ENCODE data around the gene HHATL.

HHATL gene

GRCh38 chr3:42664438-42664803 is 38.2 kb downstream of the HHATL start:
- no peak for DNase-seq (ENCODE audit: low read depth)

DNA sequence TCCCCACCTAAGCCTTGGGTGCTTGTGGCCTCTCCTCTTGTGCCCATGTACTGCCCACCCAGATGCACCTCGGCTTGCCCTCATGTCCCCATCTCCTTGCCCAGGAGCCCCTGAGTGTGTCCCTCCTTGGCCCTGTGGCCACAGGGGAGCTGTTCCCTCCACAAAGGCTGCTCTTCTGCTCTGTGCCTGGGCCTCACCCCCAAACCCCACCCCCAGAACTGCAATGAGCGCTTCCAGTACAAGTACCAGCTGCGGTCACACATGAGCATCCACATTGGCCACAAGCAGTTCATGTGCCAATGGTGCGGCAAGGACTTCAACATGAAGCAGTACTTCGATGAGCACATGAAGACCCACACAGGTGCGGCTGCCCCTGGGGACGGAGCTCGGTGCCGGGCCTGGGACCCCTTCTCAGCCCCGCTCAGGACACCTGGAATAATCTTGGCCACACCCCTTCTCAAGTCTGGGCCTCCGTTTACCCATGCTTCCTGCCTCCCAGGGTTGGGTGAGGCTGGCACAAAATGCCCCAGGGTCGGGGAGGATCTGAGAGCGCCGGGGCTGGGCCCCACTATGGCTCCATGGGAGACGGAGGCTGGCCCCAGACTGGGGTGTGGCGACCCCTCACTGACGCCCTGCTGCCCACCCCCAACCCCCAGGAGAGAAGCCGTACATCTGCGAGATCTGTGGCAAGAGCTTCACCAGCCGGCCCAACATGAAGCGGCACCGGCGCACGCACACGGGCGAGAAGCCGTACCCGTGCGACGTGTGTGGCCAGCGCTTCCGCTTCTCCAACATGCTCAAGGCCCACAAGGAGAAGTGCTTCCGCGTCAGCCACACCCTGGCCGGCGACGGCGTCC is 38.8 kb downstream of the HHATL start:
- DNase-seq (ENCODE audit: low read depth) = no peak

DNA sequence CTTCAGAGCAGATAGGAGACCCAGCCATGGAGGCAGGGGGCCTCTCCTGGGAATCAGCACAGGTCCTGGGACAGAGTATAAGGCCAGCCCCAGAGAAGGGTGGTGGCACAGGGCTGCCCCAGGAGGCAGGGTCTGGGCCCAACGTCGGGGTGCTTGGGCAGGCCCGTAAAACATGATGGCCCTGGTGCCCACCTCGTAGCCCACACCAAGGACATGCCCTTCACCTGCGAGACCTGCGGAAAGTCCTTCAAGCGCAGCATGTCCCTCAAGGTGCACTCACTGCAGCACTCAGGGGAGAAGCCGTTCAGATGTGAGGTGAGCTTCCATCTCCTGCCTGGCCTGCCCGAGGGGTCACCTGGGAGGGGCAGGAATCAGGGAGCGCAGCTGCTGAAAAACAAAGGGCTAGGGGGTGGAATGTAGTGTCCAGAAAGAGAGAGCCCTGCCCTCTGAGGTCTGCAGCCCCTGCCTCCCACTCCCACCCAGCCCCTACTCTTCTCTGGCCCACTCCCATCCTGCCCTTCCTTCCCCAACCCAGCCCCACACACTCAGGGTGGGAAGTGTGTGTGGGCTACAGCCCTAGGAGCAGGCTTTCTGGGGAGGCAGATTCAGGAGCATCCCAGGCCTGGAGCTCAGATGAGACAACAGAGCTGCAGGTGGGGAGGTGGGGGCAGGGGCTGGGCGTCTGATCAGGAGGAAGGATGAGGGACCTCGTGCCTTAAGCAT is 39.6 kb downstream of the HHATL start:
- DNase-seq (ENCODE audit: low read depth) = no peak

- no peak for DNase-seq (ENCODE audit: low read depth)
Measured at GRCh38 chr3:42662037-42662812, 40.4 kb downstream of the HHATL start.

DNA sequence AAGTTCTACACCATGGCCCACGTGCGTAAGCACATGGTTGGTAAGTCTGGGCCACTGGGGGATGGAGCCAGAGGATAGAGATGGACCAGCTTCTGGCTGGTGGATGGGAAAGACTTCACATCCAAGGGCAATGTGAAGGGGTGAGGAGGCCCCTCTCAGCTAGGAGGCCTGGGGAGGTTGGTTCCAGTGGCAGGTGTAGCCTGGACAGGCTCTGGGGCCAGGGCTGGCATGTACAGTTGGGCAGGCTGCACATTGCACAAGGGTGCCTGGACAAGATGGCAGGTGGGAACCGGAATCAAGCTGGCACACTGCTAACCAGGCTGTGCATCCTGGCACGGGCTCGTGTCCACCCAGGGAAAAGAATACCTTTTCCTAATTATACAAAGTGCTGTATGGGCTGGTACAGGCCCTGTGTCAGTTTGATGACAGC is 41.0 kb downstream of the HHATL start:
- no peak for DNase-seq (ENCODE audit: low read depth)

DNA sequence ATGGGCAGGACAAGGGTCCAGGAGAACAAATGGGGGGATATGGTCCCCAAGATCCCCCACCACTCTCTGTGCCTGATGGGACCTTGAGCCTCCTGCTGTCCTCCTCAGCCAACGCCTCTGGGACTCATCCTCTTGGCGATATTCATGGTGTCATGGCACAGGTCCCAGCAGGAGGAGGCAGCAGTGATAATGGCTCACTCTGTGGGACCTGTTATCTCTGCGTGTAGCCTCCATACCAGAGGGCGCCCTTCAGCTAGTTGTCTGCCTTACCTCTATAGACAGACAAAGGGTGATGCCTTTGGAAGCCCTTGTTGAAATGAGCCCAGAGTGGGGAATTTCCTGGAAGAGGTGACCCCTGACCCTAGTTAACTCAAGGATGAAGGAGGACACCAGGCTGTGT is 41.7 kb downstream of the HHATL start:
- no peak for DNase-seq (ENCODE audit: low read depth)

GRCh38 chr3:42660131-42660715 is 42.4 kb downstream of the HHATL start:
- DNase-seq (ENCODE audit: low read depth) = no peak

- DNase-seq (ENCODE audit: low read depth) = no peak
Measured at GRCh38 chr3:42659451-42660130, 43.0 kb downstream of the HHATL start.

GRCh38 chr3:42658771-42659390 is 43.7 kb downstream of the HHATL start:
- DNase-seq (ENCODE audit: low read depth) = no peak

DNA sequence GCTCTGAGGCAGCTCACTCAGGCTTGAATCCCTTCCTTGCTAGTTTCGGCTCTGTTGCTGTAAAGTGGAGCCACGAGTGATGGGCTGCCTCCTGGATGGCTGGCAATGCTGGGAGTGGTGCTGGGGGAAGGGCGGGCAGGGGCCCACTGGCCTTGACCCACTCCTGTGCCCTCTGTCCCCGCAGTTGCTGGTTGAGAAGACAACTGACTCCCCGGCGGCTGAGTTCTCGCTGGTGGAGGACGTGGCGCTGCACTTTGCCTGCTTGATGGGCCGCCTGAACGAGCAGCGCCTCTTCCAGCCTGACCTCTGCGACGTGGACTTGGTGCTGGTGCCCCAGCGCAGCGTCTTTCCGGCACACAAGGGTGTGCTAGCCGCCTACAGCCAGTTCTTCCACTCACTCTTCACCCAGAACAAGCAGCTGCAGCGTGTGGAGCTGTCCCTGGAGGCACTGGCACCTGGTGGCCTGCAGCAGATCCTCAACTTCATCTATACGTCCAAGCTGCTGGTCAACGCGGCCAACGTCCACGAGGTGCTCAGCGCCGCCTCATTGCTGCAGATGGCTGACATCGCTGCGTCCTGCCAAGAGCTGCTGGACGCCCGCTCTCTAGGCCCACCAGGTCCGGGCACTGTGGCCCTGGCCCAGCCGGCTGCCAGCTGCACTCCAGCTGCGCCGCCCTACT is 44.4 kb downstream of the HHATL start:
- DNase-seq (ENCODE audit: low read depth) = no peak

DNA sequence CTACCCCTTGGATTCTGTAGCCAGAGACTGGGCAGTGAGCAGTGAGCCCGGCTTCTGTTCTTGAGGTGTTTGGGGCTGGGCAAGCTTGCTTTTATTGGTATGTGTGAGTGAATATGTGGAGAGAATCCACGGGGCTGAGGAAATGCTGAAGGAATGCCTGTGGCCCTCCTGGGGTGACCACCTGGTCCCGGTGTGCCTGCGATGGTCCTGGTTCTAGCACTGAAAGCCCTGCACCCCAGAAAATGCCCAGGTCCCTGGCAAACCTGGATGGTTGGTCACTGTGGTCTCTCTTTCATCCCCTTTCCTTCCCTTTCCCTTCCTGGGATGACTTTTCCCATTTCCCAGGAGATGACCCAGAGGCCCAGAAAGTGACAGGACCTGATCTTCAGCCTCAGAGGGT is 44.9 kb downstream of the HHATL start:
- DNase-seq (ENCODE audit: low read depth) = no peak

GRCh38 chr3:42656680-42657610 is 45.7 kb downstream of the HHATL start:
- DNase-seq (ENCODE audit: low read depth) = no peak

DNA sequence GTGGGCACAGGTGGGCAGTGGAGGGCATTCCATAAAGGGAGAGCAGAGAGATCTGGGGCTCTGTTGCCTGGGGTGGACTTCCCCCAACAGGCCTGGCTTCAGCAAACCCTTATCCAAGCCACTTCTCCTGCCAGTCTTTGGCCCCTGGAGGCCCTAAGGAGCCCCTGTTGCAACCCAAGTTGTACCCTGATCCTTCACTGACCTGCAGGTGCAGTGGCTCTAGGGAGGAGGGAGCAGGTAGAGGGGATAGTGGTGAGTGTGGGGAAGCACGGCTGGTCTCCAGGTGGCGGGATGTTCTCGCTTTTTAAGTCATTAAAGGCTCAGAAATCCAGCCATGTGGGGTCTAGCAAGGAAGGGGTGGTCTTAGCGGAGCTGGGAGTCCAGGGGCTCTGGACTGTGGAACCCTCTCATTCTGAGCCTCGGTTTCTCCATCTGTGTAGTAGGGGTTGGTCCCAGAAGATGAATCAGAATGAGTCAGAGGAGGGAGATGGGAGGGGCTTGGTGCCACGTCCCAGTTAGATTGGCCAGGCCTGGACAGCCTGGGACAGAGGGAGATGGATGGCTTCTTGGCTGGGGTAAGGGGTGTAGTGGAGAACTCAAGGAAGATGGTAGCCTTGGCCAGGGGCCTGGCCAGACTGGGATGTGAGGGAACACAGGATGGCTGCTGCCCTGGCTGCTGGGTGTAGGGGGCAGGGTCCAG is 46.5 kb downstream of the HHATL start:
- no peak for DNase-seq (ENCODE audit: low read depth)

- DNase-seq (ENCODE audit: low read depth) = no peak
Measured at GRCh38 chr3:42655331-42655888, 47.2 kb downstream of the HHATL start.

GRCh38 chr3:42654331-42655201 is 48.0 kb downstream of the HHATL start:
- DNase-seq (ENCODE audit: low read depth) = no peak

GRCh38 chr3:42653560-42654330 is 48.9 kb downstream of the HHATL start, which contains the start of gene ZBTB47:
ZBTB47 (plus strand) TSS chr3:42653697; CDS start chr3:42658356, 4,659 bp downstream.
- DNase-seq (ENCODE audit: low read depth) = no peak

GRCh38 chr3:42653303-42653559 is 49.4 kb downstream of the HHATL start:
- no peak for DNase-seq (ENCODE audit: low read depth)
